Thoracic aorta (tissue), 2 donors: Measurements from ENCODE around the gene RPP30. TPM values are rescaled to one million over a fixed set of nuclear protein-coding genes. Genes with fewer than 3 reads are reported as not detected.

ENCODE experiments used
- ATAC-seq: fragments of 150-250 bp; one replicate; pipeline ENCODE4 v1.8.0; 2017; ENCODE audit warnings: low read depth; ENCODE audit not compliant: insufficient number of reproducible peaks, low FRiP score
- DNase-seq: peaks from one replicate; pipeline ENCODE4 v3.0.0-alpha.2; 2020; ENCODE audit warnings: low spot score
- H3K27ac ChIP-seq, 2 donors: fragments of 200-600 bp; sonication (generic); 1 replicate in 1 of 2; 2 replicates in 1 of 2; pipeline ENCODE4 v1.5.1; 2016; ENCODE audit warnings: mild to moderate bottlenecking in 2 of 2, moderate library complexity in 2 of 2
- H3K27me3 ChIP-seq: fragments of 200-600 bp; sonication (generic); replicated peaks from 2 replicates; pipeline ENCODE4 v1.6.0; 2016; ENCODE audit warnings: mild to moderate bottlenecking; ENCODE audit not compliant: insufficient read depth
- H3K36me3 ChIP-seq: fragments of 200-600 bp; sonication (generic); one replicate; pipeline ENCODE4 v1.5.1; 2016
- H3K4me1 ChIP-seq, 2 donors: fragments of 200-600 bp; sonication (generic); 1 replicate in 1 of 2; 2 replicates in 1 of 2; pipeline versions ENCODE4 v1.5.1 to v1.6.0; 2016; ENCODE audit warnings: low read depth in 2 of 2, mild to moderate bottlenecking in 1 of 2; ENCODE audit not compliant: control insufficient read depth in 1 of 2
- H3K4me3 ChIP-seq: fragments of 200-600 bp; sonication (generic); 2 replicates; pipeline ENCODE4 v1.5.1; 2016; ENCODE audit warnings: mild to moderate bottlenecking
- H3K9me3 ChIP-seq: fragments of 200-600 bp; sonication (generic); 2 replicates; pipeline ENCODE4 v1.5.1; 2016
- CTCF ChIP-seq: fragments of 200-600 bp; sonication (generic); IDR thresholded peaks from one replicate; pipeline ENCODE4 v1.5.1; 2019; ENCODE audit warnings: antibody characterized with exemption
- total RNA-seq, 2 donors: library from RNA; depleted of rRNA; stranded (reverse); fragments of >200 nt; gene quantifications; one replicate each; pipeline versions ENCODE4 v1.1.0 to v1.2.3, GENCODE V29; 2016

The RPP30 gene
- total RNA-seq, 2 donors from 2014 or later: 19.0 to 33.7 TPM

GRCh38 chr10:90916392-90917237 is 44.8 kb downstream of the RPP30 start:
- Histone ChIP-seq H3K27ac (no peak overlapping the region), H3K4me1 (peaks cover 4 to 16% of the 10 kb centered on the region in 2 donors), H3K27me3 (no peaks in the 10 kb centered on the region), H3K9me3 (no peaks in the 10 kb centered on the region), H3K4me3 (no peak overlapping the region), H3K36me3 (no peaks in the 10 kb centered on the region)
- TF ChIP-seq CTCF: no peak
- ATAC-seq (no peak), DNase-seq (no peak)

GRCh38 chr10:90917238-90917967 is 45.6 kb downstream of the RPP30 start:
- DNase-seq (no peak), ATAC-seq (no peak)
- Histone ChIP-seq H3K36me3 (no peaks in the 10 kb centered on the region), H3K9me3 (no peaks in the 10 kb centered on the region), H3K27ac (no peak overlapping the region), H3K4me3 (no peak overlapping the region), H3K4me1 (peaks cover 4 to 17% of the 10 kb centered on the region in 2 donors), H3K27me3 (no peaks in the 10 kb centered on the region)
- TF ChIP-seq CTCF: no peak

GRCh38 chr10:90917968-90918318 is 46.2 kb downstream of the RPP30 start:
- no peak overlapping the region for H3K27ac ChIP-seq
- H3K36me3 ChIP-seq: no peaks in the 10 kb centered on the region
- no peak for TF ChIP-seq CTCF
- H3K4me3 ChIP-seq: no peak overlapping the region
- ATAC-seq (no peak), DNase-seq (no peak)
- no peaks in the 10 kb centered on the region for H3K9me3 ChIP-seq
- no peaks in the 10 kb centered on the region for H3K27me3 ChIP-seq
- peaks cover 4 to 16% of the 10 kb centered on the region in 2 donors for H3K4me1 ChIP-seq

- Histone ChIP-seq H3K27ac (no peak overlapping the region), H3K9me3 (no peaks in the 10 kb centered on the region), H3K4me1 (peaks cover 9 to 25% of the 10 kb centered on the region in 2 donors), H3K4me3 (no peak overlapping the region), H3K36me3 (no peaks in the 10 kb centered on the region), H3K27me3 (no peaks in the 10 kb centered on the region)
- DNase-seq (no peak), ATAC-seq (no peak)
- no peak for TF ChIP-seq CTCF
Observed at GRCh38 chr10:90919683-90920574, 48.2 kb downstream of the RPP30 start.
